DOHH2 (cell line): Measurements from ENCODE around the gene AQP1.

Experiments used
- H3F3A ChIP-seq: fragments of 200-600 bp; sonication (generic), shearing (Covaris generic); 2 replicates; pipeline ENCODE4 v1.6.0; 2016; ENCODE audit warnings: antibody characterized with exemption, mild to moderate bottlenecking; ENCODE audit not compliant: control insufficient read depth, insufficient read depth
- H3K27ac ChIP-seq: fragments of 200-600 bp; sonication (generic); 2 replicates; pipeline ENCODE4 v1.5.1; 2014; ENCODE audit warnings: low read depth, mild to moderate bottlenecking, low read length, moderate library complexity
- H3K27me3 ChIP-seq: fragments of 200-600 bp; sonication (generic); 2 replicates; pipeline ENCODE4 v1.6.1; 2014; ENCODE audit warnings: mild to moderate bottlenecking, low read length, mixed read lengths; ENCODE audit not compliant: control insufficient read depth
- H3K36me3 ChIP-seq: fragments of 200-600 bp; sonication (generic); 2 replicates; pipeline ENCODE4 v1.6.1; 2014; ENCODE audit warnings: mild to moderate bottlenecking, low read length, moderate library complexity, mixed read lengths; ENCODE audit not compliant: control insufficient read depth
- H3K4me1 ChIP-seq: fragments of 200-600 bp; sonication (generic); 2 replicates; pipeline ENCODE4 v1.6.1; 2014; ENCODE audit warnings: mild to moderate bottlenecking, low read length, mixed read lengths; ENCODE audit not compliant: control insufficient read depth
- H3K4me2 ChIP-seq: fragments of 200-600 bp; sonication (generic); 2 replicates; pipeline ENCODE4 v1.6.0; 2014; ENCODE audit warnings: mild to moderate bottlenecking, low read length, moderate library complexity
- H3K4me3 ChIP-seq: fragments of 200-600 bp; sonication (generic); 2 replicates; pipeline ENCODE4 v1.5.1; 2014; ENCODE audit warnings: mild to moderate bottlenecking, low read length, mixed read lengths
- H3K79me2 ChIP-seq: fragments of 200-600 bp; sonication (generic); 2 replicates; pipeline ENCODE4 v1.6.1; 2014; ENCODE audit warnings: mild to moderate bottlenecking, low read length, mixed read lengths; ENCODE audit not compliant: control insufficient read depth
- H3K9me2 ChIP-seq: fragments of 200-600 bp; sonication (generic); replicated peaks from 2 replicates; pipeline ENCODE4 v1.6.1; 2014; ENCODE audit warnings: mild to moderate bottlenecking, low read length, mixed read lengths; ENCODE audit not compliant: control insufficient read depth
- H3K9me3 ChIP-seq: fragments of 200-600 bp; sonication (generic); 2 replicates; pipeline ENCODE4 v1.6.1; 2014; ENCODE audit warnings: antibody characterized with exemption, low read length, mixed read lengths; ENCODE audit not compliant: control insufficient read depth, insufficient read depth
- H4K20me1 ChIP-seq: fragments of 200-600 bp; sonication (generic); 2 replicates; pipeline ENCODE4 v1.6.0; 2014; ENCODE audit warnings: low read depth, mild to moderate bottlenecking, antibody characterized with exemption, low read length, moderate library complexity; ENCODE audit not compliant: control insufficient read depth, insufficient read depth
- EZH2phosphoT487 ChIP-seq: fragments of 200-600 bp; sonication (generic); IDR thresholded peaks from 2 replicates; pipeline ENCODE4 v1.6.1; 2017; ENCODE audit warnings: borderline replicate concordance, mild to moderate bottlenecking, antibody characterized with exemption, low read length, moderate library complexity, mixed read lengths
- TF ChIP-seq, protein P1 (sequence below): fragments of 200-600 bp; sonication (generic); IDR thresholded peaks from one replicate; pipeline ENCODE4 v1.5.1; 2014; ENCODE audit warnings: antibody characterized with exemption, mild to moderate bottlenecking, low read depth, low read length; ENCODE audit not compliant: poor library complexity, severe bottlenecking

The AQP1 gene

DNA sequence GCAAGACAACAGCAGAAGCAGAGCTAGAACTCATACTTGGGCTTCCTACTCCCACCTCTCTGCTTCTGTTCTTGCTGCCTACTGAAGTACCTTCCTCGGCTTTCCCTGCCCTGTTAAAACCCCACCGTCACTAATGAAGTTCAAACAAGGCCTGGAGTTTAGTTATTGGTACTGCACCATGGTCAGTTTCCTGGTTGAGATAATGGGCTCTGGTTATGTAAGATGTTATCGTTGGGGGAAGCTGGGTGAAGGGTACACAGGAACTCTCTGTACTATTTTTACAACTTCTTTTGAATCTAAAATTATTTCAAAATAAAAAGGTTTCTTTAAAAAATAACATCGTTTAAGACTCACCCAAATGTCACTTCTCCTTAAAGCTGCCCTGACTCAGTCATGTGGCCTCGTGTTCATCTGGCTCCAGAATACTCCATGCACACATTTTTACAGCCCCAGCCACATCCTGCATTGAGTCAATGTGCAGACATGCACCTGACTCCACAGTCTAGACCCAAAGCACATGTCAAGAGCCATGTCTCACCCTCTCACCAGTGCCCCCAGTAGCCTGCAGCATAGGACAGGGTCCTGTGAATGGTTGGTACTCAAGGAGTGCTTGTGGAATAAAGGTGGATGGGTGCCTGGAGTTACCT is 36.9 kb upstream of the AQP1 start:
- TF ChIP-seq EZH2phosphoT487 = no peak
- TF ChIP-seq, protein P1, sequence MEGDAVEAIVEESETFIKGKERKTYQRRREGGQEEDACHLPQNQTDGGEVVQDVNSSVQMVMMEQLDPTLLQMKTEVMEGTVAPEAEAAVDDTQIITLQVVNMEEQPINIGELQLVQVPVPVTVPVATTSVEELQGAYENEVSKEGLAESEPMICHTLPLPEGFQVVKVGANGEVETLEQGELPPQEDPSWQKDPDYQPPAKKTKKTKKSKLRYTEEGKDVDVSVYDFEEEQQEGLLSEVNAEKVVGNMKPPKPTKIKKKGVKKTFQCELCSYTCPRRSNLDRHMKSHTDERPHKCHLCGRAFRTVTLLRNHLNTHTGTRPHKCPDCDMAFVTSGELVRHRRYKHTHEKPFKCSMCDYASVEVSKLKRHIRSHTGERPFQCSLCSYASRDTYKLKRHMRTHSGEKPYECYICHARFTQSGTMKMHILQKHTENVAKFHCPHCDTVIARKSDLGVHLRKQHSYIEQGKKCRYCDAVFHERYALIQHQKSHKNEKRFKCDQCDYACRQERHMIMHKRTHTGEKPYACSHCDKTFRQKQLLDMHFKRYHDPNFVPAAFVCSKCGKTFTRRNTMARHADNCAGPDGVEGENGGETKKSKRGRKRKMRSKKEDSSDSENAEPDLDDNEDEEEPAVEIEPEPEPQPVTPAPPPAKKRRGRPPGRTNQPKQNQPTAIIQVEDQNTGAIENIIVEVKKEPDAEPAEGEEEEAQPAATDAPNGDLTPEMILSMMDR = no peak
- Histone ChIP-seq H3K27me3 (no peaks in the 10 kb centered on the region), H3K36me3 (no peaks in the 10 kb centered on the region), H3K4me3 (no peak overlapping the region), H3K79me2 (no peaks in the 10 kb centered on the region), H3K9me2 (no peaks in the 10 kb centered on the region), H3K27ac (no peak overlapping the region), H3F3A (no peaks in the 10 kb centered on the region), H3K4me1 (peaks cover 8% of the 10 kb centered on the region; the same call in 1 of the 2 replicates), H4K20me1 (no peaks in the 10 kb centered on the region), H3K4me2 (no peak overlapping the region), H3K9me3 (no peaks in the 10 kb centered on the region)

DNA sequence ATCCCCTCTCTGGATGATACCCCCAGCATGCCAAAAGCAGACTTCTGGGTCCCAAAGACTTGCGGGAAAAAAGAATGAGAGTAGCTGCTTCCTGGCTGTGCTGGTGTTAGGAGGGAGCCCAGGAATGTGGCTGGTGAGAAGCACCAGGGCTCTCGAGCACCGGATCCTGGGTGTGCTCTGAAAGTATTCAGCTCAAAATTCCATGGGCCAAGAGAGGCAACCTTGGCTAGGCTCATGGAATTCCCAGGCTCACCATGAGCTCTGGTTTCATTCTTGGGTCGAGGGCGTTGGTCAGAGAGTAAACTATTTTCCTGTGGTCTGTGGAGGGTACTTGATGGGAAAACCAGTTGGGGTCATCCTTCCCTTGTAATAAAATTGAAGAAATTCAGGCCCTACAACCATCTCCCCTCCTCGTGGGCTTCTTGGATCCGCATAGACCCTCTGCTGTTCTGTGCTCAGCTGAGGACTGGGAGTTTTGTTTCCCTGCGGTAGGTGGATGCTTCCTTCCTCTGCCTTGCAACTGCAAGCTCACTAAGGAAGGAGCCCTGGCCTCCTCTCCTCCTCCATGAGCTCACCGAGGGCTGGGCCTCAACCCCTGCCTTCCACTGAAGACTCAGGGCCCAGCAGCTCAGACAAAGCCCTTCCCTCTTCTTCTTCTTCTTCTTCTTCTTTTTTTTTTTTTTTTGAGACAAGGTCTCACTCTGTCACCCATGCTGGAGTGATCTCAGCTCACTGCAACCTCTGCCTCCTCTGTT is 34.5 kb upstream of the AQP1 start:
- H4K20me1 ChIP-seq = no peaks in the 10 kb centered on the region
- H3K4me1 ChIP-seq = peaks cover 8% of the 10 kb centered on the region; the same call in 1 of the 2 replicates
- H3K79me2 ChIP-seq = no peaks in the 10 kb centered on the region
- TF ChIP-seq, protein P1 = no peak
- no peak for TF ChIP-seq EZH2phosphoT487
- no peak overlapping the region for H3K27ac ChIP-seq
- no peak overlapping the region for H3K4me3 ChIP-seq
- no peak overlapping the region for H3K4me2 ChIP-seq
- no peaks in the 10 kb centered on the region for H3K36me3 ChIP-seq
- H3F3A ChIP-seq = no peaks in the 10 kb centered on the region
- H3K27me3 ChIP-seq = no peaks in the 10 kb centered on the region
- H3K9me3 ChIP-seq = no peaks in the 10 kb centered on the region
- no peaks in the 10 kb centered on the region for H3K9me2 ChIP-seq

DNA sequence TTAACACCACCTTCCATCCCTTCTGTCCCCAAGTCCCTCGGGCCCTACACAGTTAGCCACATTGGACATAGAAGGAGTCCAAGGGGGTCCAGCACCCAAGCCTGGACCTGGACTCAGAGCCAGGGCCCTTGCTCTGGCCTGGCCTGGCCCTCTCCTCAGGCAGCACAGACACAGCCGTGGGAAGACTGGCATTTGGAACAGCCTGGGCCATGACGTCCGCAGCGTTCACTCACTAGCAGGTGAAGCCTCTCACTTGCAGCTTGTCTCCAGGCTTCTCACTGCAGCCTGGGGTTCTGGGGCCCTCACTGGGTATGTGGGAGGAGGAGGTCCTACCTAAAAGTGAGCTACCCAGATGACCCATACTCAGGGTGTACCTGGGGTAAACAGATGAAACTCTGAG is 33.7 kb upstream of the AQP1 start:
- TF ChIP-seq, protein P1 = no peak
- no peak for TF ChIP-seq EZH2phosphoT487
- no peaks in the 10 kb centered on the region for H3K27me3 ChIP-seq
- no peaks in the 10 kb centered on the region for H3K9me3 ChIP-seq
- H3K36me3 ChIP-seq = no peaks in the 10 kb centered on the region
- no peaks in the 10 kb centered on the region for H3K79me2 ChIP-seq
- no peak overlapping the region for H3K4me3 ChIP-seq
- no peak overlapping the region for H3K4me2 ChIP-seq
- peaks cover 8% of the 10 kb centered on the region; the same call in 1 of the 2 replicates for H3K4me1 ChIP-seq
- H4K20me1 ChIP-seq = no peaks in the 10 kb centered on the region
- H3K27ac ChIP-seq = no peak overlapping the region
- H3K9me2 ChIP-seq = no peaks in the 10 kb centered on the region
- no peaks in the 10 kb centered on the region for H3F3A ChIP-seq
